Astrocyte (in vitro differentiated cells and primary cell): ENCODE data around the gene ADAMTS17.

Experiments
- EZH2 ChIP-seq: IDR thresholded peaks from 2 replicates; pipeline ENCODE4 v1.6.1; 2012; ENCODE audit warnings: mild to moderate bottlenecking, low read length, inconsistent platforms; ENCODE audit not compliant: insufficient read depth
- TF ChIP-seq, protein P1 (sequence below): IDR thresholded peaks from 2 replicates; pipeline ENCODE4 v1.5.1; 2011; ENCODE audit warnings: low read depth, mild to moderate bottlenecking, inconsistent platforms, low read length, moderate library complexity; ENCODE audit not compliant: insufficient read depth

DNA sequence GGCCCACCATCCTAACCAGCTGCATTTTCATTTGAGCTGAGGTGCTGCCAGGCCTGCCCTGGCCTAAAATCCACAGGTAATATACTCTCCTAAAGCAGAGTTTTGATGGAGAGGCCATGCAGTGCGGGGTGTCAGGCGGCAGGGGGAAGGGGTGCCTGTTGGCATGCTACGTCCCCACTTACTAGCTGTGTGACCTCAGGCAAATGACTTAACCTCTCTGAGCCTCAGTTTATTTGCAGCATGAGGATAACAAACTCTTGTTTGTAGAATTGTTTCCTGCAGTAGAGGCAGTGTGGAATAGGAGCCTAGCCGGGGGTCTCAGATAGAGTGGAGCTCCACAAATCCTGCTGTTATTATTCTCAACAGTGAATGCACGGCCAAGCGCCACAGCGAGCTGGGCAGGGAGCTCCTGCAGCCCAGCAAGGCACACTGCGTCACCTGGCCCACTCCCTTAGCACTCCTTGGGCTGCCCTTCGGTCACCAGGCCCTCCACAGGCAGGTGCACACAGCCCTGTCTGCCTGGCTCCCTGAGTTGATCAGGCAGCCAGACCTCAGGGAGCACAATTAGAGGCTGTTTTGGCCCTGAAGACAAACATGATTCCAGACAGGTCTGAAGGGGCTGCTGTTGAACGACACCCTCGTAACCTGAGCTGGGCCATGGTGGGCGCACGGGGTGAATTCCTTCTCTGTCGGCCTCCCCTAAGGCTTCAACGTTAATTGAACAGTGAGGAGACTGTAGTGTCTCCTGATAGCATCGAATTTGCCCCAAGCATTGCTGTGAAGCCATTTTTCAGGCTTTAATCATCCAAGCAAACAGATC lies 359.7 kb downstream of the ADAMTS17 start:
- TF ChIP-seq, protein P1, sequence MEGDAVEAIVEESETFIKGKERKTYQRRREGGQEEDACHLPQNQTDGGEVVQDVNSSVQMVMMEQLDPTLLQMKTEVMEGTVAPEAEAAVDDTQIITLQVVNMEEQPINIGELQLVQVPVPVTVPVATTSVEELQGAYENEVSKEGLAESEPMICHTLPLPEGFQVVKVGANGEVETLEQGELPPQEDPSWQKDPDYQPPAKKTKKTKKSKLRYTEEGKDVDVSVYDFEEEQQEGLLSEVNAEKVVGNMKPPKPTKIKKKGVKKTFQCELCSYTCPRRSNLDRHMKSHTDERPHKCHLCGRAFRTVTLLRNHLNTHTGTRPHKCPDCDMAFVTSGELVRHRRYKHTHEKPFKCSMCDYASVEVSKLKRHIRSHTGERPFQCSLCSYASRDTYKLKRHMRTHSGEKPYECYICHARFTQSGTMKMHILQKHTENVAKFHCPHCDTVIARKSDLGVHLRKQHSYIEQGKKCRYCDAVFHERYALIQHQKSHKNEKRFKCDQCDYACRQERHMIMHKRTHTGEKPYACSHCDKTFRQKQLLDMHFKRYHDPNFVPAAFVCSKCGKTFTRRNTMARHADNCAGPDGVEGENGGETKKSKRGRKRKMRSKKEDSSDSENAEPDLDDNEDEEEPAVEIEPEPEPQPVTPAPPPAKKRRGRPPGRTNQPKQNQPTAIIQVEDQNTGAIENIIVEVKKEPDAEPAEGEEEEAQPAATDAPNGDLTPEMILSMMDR = no peak
- no peak for TF ChIP-seq EZH2
